GM12892 (cell line): ENCODE data around the gene MAPK7.

Experiments used
- POLR2A ChIP-seq: IDR thresholded peaks from 2 replicates; pipeline ENCODE4 v1.6.1; 2011; ENCODE audit warnings: low read depth, low read length, control low read depth
- POLR2AphosphoS5 ChIP-seq: IDR thresholded peaks from 2 replicates; pipeline ENCODE4 v1.6.1; 2011; ENCODE audit warnings: low read depth, low read length, control low read depth
- TAF1 ChIP-seq: IDR thresholded peaks from 2 replicates; pipeline ENCODE4 v1.6.1; 2011; ENCODE audit warnings: low read depth, mild to moderate bottlenecking, control low read depth, low read length, borderline replicate concordance

DNA sequence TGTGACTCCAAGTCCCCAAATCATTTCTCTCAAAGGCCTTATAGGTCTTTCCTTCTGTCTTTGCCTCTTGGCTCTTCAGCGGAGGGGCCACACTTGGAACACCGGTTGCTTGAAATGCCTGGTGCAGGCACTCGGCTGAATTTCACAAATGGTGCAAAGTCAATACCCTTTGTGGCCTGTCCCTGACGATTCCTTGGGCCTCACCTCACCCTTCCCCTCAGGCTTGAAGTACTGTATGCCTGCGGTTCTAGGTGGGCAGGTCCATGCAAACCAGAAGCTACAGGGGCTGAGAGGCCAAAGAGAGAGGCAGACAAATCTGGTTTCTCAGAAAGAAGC, 11.7 kb upstream of the MAPK7 start:
- no peak for TF ChIP-seq POLR2AphosphoS5
- no peak for TF ChIP-seq POLR2A
- no peak for TF ChIP-seq TAF1
